HG02852 (cell line): ENCODE measurements around the gene CCT2.

Source experiments
- ATAC-seq: cut with Tn5 transposase; IDR thresholded peaks from one replicate; pipeline ENCODE4 v1.9.1; 2021; ENCODE audit warnings: mild to moderate bottlenecking, moderate library complexity; ENCODE audit not compliant: unreplicated experiment

Gene CCT2

GRCh38 chr12:69639400-69640016, 54.2 kb downstream of the CCT2 start:
- ATAC-seq = peak; percentile 87

- ATAC-seq = no peak
Measured at GRCh38 chr12:69641546-69641945, 56.3 kb downstream of the CCT2 start.

DNA sequence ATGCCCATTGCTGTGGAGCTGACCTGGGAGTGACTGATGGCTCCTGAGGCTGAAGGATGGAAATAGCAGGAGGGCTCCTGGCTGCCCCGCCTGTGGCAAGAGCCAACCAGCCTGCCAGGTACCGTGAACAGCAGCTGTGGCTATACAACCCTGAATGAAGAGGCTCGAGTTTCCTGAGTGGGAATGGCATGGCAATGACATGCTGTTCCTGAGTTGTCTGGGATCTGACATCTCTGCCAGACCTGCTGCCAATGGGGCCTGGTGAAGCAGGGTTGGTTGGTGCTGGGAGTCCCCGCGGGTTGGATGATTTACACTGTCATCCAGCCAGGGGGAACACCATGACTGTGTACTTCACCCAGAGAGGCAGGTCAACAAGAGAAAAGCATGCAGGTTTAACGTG, 57.3 kb downstream of the CCT2 start:
- ATAC-seq = no peak

DNA sequence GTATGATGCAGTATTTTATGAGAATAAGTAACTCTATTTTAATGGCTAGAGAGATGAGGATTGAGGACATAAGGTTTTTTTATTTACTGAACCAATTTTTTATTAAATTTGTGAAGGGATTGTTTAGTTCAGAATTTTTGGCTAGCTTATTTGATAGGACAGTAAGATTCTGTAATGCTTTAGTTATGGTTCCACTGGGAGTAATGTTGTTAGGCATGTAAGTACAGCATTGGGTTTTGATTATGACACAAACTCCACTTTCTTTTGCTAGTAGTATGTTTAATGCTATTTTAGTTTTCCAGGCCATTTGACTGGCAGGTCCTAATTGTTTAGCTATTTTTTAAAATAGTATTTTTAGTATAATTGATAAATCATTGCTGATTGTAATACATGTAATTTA, 59.3 kb downstream of the CCT2 start:
- ATAC-seq = no peak

GRCh38 chr12:69645031-69645430, 59.8 kb downstream of the CCT2 start:
- no peak for ATAC-seq

GRCh38 chr12:69647178-69647577, 61.9 kb downstream of the CCT2 start:
- no peak for ATAC-seq

DNA sequence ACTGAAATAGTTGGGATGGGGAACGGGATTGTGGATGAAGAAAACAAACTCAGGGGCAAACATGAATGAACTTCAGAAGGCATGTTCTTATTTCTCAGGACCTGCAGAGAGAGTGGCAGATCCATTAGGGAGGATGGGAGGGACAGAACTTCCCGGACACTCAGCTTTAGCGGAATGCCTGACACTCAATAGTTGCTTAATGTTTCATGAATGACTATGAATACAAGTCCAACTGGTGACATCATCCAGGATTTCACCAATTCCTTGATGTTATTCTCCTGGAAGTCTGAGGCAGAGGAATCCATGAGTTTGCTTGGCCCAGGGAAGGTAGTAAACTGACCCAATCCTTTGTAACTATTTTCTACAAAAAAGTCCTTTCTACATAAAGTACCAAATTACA, 63.2 kb downstream of the CCT2 start:
- no peak for ATAC-seq

DNA sequence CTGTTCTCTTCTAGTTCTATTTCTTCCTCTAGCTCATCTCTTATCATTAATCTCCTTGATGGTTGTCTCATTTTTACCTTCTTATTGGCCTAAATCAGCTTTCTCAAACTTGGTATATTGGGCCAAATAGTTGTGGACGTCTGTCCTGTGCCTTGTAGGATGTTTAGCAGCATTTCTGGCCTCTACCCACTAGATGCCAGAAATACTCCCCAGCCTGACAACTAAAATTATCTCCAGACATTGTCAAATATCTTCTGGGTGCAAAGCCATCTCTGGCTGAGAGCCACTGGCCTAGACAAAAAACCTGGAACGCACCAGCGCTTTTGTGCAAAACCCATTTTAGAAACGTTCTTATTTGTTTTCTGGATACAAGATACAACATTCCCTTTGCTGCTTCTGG, 64.3 kb downstream of the CCT2 start:
- no peak for ATAC-seq
